HFFc6 (cell line): Measurements from ENCODE around the gene DEUP1. TPM values are rescaled to one million over a fixed set of nuclear protein-coding genes. Genes with fewer than 3 reads are reported as not detected.

Source experiments
- DNase-seq: peaks from one replicate; pipeline ENCODE4 v3.0.0-alpha.2; 2018
- H3K27ac Mint-ChIP-seq: 2 replicates; pipeline ENCODE4 v1.8.0; 2020; ENCODE audit warnings: mild to moderate bottlenecking, mixed read lengths
- H3K27me3 Mint-ChIP-seq: 2 replicates; pipeline ENCODE4 v1.8.0; 2021; ENCODE audit warnings: mild to moderate bottlenecking, moderate library complexity, mixed read lengths; ENCODE audit not compliant: insufficient read depth
- H3K36me3 Mint-ChIP-seq: 2 replicates; pipeline ENCODE4 v1.8.0; 2021; ENCODE audit warnings: low read depth, mixed read lengths
- H3K4me1 Mint-ChIP-seq: 2 replicates; pipeline ENCODE4 v1.8.0; 2020; ENCODE audit warnings: low read depth, mixed read lengths
- H3K4me3 Mint-ChIP-seq: 2 replicates; pipeline ENCODE4 v1.8.0; 2020; ENCODE audit warnings: mild to moderate bottlenecking, moderate library complexity, mixed read lengths
- H3K9me3 Mint-ChIP-seq: 2 replicates; pipeline ENCODE4 v1.8.0; 2020; ENCODE audit warnings: mild to moderate bottlenecking, mixed read lengths
- CTCF ChIP-seq: fragments of 200-600 bp; sonication (generic); IDR thresholded peaks from 2 replicates; pipeline ENCODE4 v1.5.0; 2021; ENCODE audit warnings: antibody characterized with exemption, mild to moderate bottlenecking
- total RNA-seq, 6 experiments: library from RNA; stranded (reverse); fragmentation: NEBNext Ultra II Directional; extraction: Animal tissue kit (Norgen Biotek cat#: 25700); gene quantifications; 2 replicates in 1 of 6; 3 replicates in 5 of 6; pipeline ENCODE4 v1.2.3, GENCODE V29; 2021

Gene DEUP1
- total RNA-seq, 6 experiments from 2014 or later, result not detected

- H3K36me3 Mint-ChIP-seq, result no peaks in the 10 kb centered on the region
- H3K27me3 Mint-ChIP-seq, result no peaks in the 10 kb centered on the region; the same call in 1 of the 2 replicates
- no peak overlapping the region for H3K4me3 Mint-ChIP-seq
- DNase-seq, result no peak
- TF ChIP-seq CTCF, result no peak
- H3K4me1 Mint-ChIP-seq, result no peaks in the 10 kb centered on the region
- peaks cover 12% of the 10 kb centered on the region; the same call in 1 of the 2 replicates for H3K9me3 Mint-ChIP-seq
- H3K27ac Mint-ChIP-seq, result no peak overlapping the region
These were observed 20.3 kb downstream of the DEUP1 start for GRCh38 chr11:93350835-93351234.

GRCh38 chr11:93359396-93359795 is 28.9 kb downstream of the DEUP1 start:
- Mint-ChIP-seq H3K9me3 (peaks cover 11% of the 10 kb centered on the region), H3K36me3 (no peaks in the 10 kb centered on the region), H3K4me1 (no peaks in the 10 kb centered on the region), H3K27ac (no peak overlapping the region), H3K4me3 (no peak overlapping the region), H3K27me3 (peaks cover 2% of the 10 kb centered on the region)
- no peak for DNase-seq
- TF ChIP-seq CTCF, result no peak

GRCh38 chr11:93361435-93361834 is 30.9 kb downstream of the DEUP1 start:
- no peaks in the 10 kb centered on the region for H3K36me3 Mint-ChIP-seq
- DNase-seq, result no peak
- H3K4me3 Mint-ChIP-seq, result no peak overlapping the region
- no peaks in the 10 kb centered on the region for H3K4me1 Mint-ChIP-seq
- H3K27me3 Mint-ChIP-seq, result peaks cover 2% of the 10 kb centered on the region
- H3K9me3 Mint-ChIP-seq, result peaks cover 8% of the 10 kb centered on the region
- H3K27ac Mint-ChIP-seq, result no peak overlapping the region
- TF ChIP-seq CTCF, result peak; percentile 31

GRCh38 chr11:93368022-93368421 is 37.5 kb downstream of the DEUP1 start:
- DNase-seq, result no peak
- Mint-ChIP-seq H3K27me3 (no peaks in the 10 kb centered on the region; the same call in 1 of the 2 replicates), H3K27ac (no peak overlapping the region), H3K9me3 (peaks cover 6% of the 10 kb centered on the region), H3K4me1 (peaks cover 12% of the 10 kb centered on the region), H3K4me3 (no peak overlapping the region), H3K36me3 (no peaks in the 10 kb centered on the region)
- TF ChIP-seq CTCF, result no peak

- TF ChIP-seq CTCF, result no peak
- H3K9me3 Mint-ChIP-seq, result peaks cover 6% of the 10 kb centered on the region
- peak; percentile 62 for DNase-seq
- H3K27ac Mint-ChIP-seq, result no peak overlapping the region
- no peak overlapping the region for H3K4me3 Mint-ChIP-seq
- H3K36me3 Mint-ChIP-seq, result no peaks in the 10 kb centered on the region
- peaks cover 20% of the 10 kb centered on the region for H3K4me1 Mint-ChIP-seq
- H3K27me3 Mint-ChIP-seq, result no peaks in the 10 kb centered on the region
These were observed 39.7 kb downstream of the DEUP1 start for GRCh38 chr11:93370260-93370659.

GRCh38 chr11:93389737-93390136 is 59.2 kb downstream of the DEUP1 start:
- TF ChIP-seq CTCF, result no peak
- Mint-ChIP-seq H3K9me3 (no peaks in the 10 kb centered on the region), H3K27ac (no peak overlapping the region), H3K27me3 (peaks cover 3% of the 10 kb centered on the region; the same call in 1 of the 2 replicates), H3K4me1 (no peaks in the 10 kb centered on the region), H3K36me3 (no peaks in the 10 kb centered on the region), H3K4me3 (no peak overlapping the region)
- DNase-seq, result no peak
